Stimulated activated memory B cell treated with anti-CD40 and anti-IgM and Interleukin-4, amounts not matched to agents 10 μg/mL and 1 μg/mL and 100 μg/mL, for 72 hours (primary cell): Measurements from ENCODE around the gene PLCG1.

ENCODE experiments used
- ATAC-seq: fragments of 150-1000 bp; cut with Tn5 transposase; 2 replicates; pipeline ENCODE4 v1.10.0; 2021
- H3K27ac Mint-ChIP-seq: one replicate; pipeline ENCODE4 v1.8.0; 2022; ENCODE audit warnings: mild to moderate bottlenecking, mixed read lengths
- H3K27me3 Mint-ChIP-seq: one replicate; pipeline ENCODE4 v1.8.0; 2022; ENCODE audit warnings: mixed read lengths
- H3K36me3 Mint-ChIP-seq: one replicate; pipeline ENCODE4 v1.8.0; 2022; ENCODE audit warnings: mixed read lengths
- H3K4me1 Mint-ChIP-seq: one replicate; pipeline ENCODE4 v1.8.0; 2022; ENCODE audit warnings: mixed read lengths
- H3K4me3 Mint-ChIP-seq: one replicate; pipeline ENCODE4 v1.8.0; 2022; ENCODE audit warnings: mild to moderate bottlenecking, moderate library complexity, mixed read lengths
- H3K9me3 Mint-ChIP-seq: one replicate; pipeline ENCODE4 v1.8.0; 2022; ENCODE audit warnings: mixed read lengths

Gene PLCG1

DNA sequence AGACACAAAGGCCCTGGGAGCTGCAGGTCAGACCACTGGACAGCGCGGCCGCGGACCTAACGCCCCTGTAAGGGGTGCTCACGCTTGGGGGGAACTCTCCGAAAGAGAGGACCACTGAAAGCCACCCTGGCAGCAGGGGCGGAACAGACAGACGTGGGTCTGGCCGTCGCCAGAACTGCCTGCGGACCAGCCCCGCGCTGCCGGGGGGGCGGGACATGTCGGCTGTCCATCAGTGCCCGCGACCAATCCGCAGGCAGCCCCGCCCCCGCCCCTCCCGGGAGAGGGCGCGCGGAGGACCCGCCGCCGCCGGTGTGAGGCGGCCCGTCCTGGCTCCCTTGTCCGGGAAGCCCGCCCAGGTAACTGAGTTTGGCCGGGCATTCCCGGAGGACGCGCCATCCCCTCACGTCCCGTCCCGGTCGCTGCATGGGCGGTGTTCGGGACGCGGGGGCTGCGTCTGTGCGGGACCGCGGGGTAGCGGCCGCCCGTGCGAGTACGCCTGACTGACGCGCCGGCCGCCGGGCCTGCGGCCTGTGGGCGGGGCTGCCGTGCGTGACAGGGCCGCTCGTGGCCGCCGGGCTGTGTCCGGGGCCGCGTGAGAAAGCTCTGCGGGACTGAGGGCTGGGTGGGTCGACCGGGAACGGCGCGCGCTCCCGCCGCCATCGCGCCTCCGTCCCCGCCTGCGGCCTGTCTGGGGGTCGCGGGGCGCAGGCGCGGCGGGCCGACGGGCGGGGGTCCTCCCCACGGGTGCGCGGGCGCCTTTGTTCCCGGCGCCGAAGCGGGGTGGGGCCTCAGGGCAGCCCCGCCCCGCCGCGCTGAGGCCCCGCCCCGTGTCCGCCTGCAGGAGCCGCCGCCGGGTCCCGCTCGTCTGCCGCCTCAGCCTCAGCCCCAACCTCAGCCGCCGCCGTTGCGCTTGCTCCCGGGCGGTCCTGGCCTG lies at the start of gene PLCG1:
Gene PLCG1, plus strand, starts transcription at position 864 of the 934 bp plus-strand sequence. CDS start 99 bp downstream, outside the sequence.
- H3K9me3 Mint-ChIP-seq = no peaks in the 10 kb centered on the region
- peak within 1 kb of the TSS; percentile 79 for H3K4me3 Mint-ChIP-seq
- peak within 1 kb of the TSS; percentile 75 for H3K27ac Mint-ChIP-seq
- peak; percentile 85 for ATAC-seq
- peaks cover 79% of the 10 kb centered on the region for H3K4me1 Mint-ChIP-seq
- no peaks in the 10 kb centered on the region for H3K27me3 Mint-ChIP-seq
- no peaks in the 10 kb centered on the region for H3K36me3 Mint-ChIP-seq

DNA sequence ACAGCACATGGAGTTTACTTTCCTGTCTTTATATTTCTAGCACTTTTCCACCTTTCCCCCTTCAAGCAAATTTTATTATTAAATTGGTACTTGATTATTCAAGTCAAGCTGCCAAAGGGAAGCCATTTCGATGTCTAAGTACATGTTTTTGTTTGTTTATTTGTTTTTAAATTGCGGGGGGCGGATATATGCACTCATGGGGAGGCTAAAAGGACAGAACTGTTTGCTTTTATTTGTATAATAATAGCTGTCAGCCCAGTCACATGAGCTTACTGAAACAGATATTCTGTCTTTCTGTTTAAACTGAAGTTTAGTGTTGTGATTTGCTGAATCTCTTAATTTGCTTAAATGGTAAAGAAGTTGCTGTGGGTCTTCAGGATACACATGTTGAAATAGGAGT lies 49.6 kb upstream of the PLCG1 start:
- Mint-ChIP-seq H3K9me3 (no peaks in the 10 kb centered on the region), H3K36me3 (peaks cover 63% of the 10 kb centered on the region), H3K4me3 (no peak overlapping the region), H3K4me1 (no peaks in the 10 kb centered on the region), H3K27me3 (no peaks in the 10 kb centered on the region), H3K27ac (no peak overlapping the region)
- no peak for ATAC-seq

DNA sequence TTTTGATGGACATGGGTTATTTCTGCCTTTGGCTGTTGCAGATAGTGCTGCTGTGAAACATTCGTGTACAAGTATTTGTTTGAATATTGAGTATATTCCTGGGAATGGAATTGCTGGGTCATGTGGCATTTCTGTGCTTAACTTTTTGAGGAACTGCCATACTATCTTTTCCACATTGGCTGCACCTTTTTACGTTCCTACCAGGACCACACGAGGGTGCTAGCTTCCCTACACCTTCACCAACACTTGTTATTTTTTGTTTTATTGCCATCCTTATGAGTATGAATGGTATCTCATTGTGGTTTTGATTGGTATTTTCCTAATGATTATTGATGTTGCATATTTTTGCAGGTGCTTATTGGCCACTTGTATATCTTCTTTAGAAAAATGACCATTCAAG lies 47.8 kb upstream of the PLCG1 start:
- ATAC-seq = no peak
- no peak overlapping the region for H3K4me3 Mint-ChIP-seq
- peaks cover 53% of the 10 kb centered on the region for H3K36me3 Mint-ChIP-seq
- H3K27me3 Mint-ChIP-seq = no peaks in the 10 kb centered on the region
- no peaks in the 10 kb centered on the region for H3K4me1 Mint-ChIP-seq
- H3K27ac Mint-ChIP-seq = no peak overlapping the region
- H3K9me3 Mint-ChIP-seq = no peaks in the 10 kb centered on the region

DNA sequence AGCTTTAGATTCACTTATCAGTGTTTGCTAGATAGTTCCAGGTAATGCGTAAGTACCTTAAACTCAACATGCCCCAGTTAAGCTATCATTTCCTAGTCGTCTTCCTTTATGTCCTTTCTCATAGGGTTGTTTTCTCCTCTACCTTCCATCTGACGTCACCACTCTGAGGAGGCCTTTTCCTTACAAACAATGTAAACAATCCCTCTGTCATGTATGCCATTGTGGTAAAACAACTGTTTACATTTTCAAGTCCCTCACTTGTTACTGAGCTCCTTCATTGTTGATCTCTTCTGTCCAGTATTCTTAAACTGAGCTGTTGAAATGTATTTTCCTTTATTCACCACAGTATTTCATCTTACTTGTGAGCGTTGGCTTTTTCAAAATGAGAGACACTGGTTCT lies 45.4 kb upstream of the PLCG1 start:
- no peak for ATAC-seq
- Mint-ChIP-seq H3K27ac (no peak overlapping the region), H3K27me3 (no peaks in the 10 kb centered on the region)

DNA sequence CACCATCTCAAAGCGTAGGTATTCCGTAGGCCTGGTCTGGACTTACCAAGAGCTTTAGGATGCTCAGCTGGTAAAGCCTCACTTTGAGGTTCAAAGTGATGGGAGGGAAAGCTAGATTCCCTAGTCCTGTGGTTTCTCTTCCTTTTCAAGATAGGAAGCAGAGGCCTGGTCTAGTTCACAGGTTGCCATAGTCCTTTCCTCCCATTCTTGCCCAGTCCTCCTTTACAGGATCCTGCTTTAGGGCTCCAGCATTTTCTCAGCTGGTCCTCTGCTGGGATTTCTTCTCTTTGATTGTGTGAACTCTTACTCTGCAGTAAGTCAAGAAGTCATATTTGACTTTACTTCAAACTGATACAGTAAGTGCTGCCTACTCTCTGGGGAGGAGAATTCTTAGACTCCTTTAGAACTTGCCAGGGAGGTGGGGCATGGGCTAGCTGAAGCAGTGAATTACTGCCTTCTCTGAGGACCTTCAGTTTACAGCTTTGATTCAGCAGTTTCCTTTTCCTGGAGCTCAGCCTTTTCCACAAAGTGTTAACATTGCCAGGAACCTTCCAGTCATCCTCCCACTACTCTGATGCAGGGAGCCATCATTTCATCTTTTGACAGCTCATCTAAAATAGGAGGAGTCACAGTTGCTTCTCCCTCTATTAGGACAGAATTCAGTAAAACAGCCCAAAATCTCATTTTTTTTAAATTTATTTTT lies 42.8 kb upstream of the PLCG1 start:
- H3K27ac Mint-ChIP-seq = no peak overlapping the region
- H3K36me3 Mint-ChIP-seq = peaks cover 43% of the 10 kb centered on the region
- H3K4me1 Mint-ChIP-seq = no peaks in the 10 kb centered on the region
- ATAC-seq = no peak
- H3K9me3 Mint-ChIP-seq = no peaks in the 10 kb centered on the region
- no peak overlapping the region for H3K4me3 Mint-ChIP-seq
- no peaks in the 10 kb centered on the region for H3K27me3 Mint-ChIP-seq

More for the DNA sequence above, 45.4 kb upstream of the PLCG1 start:
- H3K36me3 Mint-ChIP-seq = peaks cover 42% of the 10 kb centered on the region
- no peak overlapping the region for H3K4me3 Mint-ChIP-seq
- no peaks in the 10 kb centered on the region for H3K4me1 Mint-ChIP-seq
- H3K9me3 Mint-ChIP-seq = no peaks in the 10 kb centered on the region

DNA sequence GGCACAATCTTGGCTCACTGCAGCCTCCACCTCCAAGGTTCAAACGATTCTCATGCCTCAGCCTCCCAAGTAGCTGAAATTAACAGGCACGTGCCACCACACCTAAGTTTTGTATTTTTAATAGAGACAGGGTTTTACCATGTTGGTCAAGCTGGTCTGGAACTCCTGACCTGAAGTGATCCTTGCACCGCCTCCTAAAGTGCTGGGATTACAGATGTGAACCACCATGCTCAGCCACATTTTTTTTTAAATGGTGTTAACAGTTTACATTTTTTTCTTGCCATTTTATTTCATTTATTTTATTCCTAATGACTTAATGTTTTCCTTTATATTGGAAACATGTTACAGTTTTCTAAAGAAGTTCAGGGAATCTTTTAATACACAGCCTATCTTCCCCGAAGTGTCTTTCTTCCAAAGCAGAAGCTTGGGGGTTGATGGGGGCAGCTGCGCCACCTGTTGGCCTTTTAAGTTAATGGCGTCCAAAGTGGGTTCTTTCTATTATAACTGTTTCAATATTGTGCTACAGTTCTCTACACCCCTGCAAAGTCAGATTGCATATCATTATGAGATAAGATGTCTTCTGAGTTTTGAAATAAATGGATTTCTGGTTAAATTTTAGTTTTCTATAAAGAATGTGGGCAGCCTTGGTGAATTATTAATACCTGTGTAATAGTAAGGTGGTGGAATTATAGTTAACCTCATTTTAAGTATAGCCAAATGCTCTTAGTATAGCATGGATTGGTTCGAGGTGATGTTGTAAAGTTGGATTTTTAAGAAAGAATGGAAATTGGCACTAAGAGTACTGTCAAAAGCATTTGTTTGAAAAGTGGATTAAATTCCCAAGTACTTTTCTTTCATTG lies 42.0 kb upstream of the PLCG1 start:
- peak; percentile 62 for ATAC-seq

DNA sequence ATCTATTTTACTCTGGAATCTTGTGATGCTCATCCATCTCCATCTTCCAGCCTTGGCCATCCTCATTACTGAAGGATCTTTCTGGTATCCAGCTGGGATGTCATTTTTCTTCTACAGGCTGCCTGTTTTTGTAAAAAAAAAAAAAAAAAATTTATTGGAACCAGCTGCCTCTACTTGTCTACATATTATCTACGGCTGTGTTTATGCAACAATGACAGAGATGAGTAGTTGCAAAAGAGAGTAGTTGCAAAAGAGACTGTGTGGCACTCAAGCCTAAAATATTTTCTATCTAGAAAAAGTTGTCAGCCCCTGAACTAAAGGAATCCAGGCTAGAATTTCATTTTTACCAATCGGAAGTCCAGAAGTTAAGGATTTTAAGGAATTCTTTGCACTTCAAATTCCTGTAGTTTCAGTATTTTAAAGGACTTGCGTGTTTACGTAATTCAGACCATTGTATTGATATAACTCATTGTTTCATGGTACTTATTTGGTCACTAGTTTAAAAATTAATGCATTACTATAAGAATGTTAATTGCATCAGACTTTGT lies 38.6 kb upstream of the PLCG1 start:
- Mint-ChIP-seq H3K4me1 (no peaks in the 10 kb centered on the region), H3K36me3 (peaks cover 55% of the 10 kb centered on the region), H3K9me3 (no peaks in the 10 kb centered on the region), H3K27ac (no peak overlapping the region), H3K27me3 (no peaks in the 10 kb centered on the region), H3K4me3 (no peak overlapping the region)
- ATAC-seq = no peak

More for the DNA sequence above, 42.0 kb upstream of the PLCG1 start:
- no peak overlapping the region for H3K4me3 Mint-ChIP-seq
- H3K4me1 Mint-ChIP-seq = no peaks in the 10 kb centered on the region
- no peaks in the 10 kb centered on the region for H3K27me3 Mint-ChIP-seq
- H3K27ac Mint-ChIP-seq = no peak overlapping the region
- peaks cover 48% of the 10 kb centered on the region for H3K36me3 Mint-ChIP-seq
- no peaks in the 10 kb centered on the region for H3K9me3 Mint-ChIP-seq

DNA sequence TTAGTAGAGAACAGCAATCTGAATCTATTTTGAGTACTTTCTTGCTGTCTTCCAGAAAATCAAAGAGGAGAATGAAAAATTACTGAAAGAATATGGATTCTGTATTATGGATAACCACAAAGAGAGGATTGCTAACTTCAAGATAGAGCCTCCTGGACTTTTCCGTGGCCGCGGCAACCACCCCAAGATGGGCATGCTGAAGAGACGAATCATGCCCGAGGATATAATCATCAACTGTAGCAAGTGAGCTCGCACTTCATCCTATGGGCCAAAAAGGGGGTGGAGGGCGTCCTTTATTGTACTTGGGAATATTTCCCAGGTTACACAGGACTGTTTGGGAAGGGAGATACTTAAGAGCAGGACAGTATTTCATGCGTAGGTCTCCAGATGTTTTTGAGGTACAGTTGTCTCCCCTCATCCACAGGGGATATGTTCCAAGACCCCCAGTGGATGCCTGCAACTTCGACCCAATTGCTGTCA lies 37.3 kb upstream of the PLCG1 start:
- no peaks in the 10 kb centered on the region for H3K4me1 Mint-ChIP-seq
- ATAC-seq = no peak
- no peaks in the 10 kb centered on the region for H3K9me3 Mint-ChIP-seq
- no peak overlapping the region for H3K27ac Mint-ChIP-seq
- peaks cover 65% of the 10 kb centered on the region for H3K36me3 Mint-ChIP-seq
- no peak overlapping the region for H3K4me3 Mint-ChIP-seq
- H3K27me3 Mint-ChIP-seq = no peaks in the 10 kb centered on the region

DNA sequence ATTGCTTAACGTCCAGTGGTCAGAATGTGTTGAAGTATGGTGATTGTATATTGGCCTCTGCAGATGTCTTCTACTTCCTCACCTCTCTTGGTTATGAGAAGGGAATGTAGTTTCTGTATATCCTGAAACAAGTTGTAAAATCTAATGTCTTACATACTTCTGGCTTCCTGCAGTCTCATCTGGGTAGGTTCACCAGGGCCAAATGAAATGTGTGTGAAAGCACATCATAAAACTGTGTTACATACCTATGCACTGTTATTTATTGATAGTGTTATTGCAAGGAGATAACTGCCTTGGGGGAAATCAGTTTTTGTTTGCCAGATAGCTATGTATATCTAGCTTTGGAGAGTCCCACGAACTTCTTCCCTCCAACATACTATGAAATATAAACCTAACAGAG lies 35.7 kb upstream of the PLCG1 start:
- Mint-ChIP-seq H3K36me3 (peaks cover 77% of the 10 kb centered on the region), H3K4me1 (no peaks in the 10 kb centered on the region), H3K27me3 (no peaks in the 10 kb centered on the region), H3K9me3 (no peaks in the 10 kb centered on the region), H3K27ac (no peak overlapping the region), H3K4me3 (no peak overlapping the region)
- ATAC-seq = no peak

DNA sequence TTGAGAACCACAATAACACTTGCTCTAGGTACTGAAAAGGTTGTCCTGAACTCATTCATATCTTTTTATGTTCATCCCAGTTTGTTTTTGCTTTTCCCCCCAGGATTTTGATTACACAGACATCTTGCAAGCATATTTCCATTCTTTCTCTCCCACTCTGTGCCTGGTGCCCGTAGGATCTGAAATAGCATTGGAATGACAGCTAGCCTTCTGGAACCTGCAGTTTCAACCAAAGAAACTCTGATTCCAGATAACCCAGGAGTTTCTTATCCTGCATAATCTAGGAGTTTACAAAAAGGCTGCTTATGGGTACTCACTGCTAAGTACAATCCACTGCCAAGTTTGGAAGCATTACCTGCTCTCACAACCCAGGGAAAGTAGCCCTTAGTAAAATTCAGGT lies 28.8 kb upstream of the PLCG1 start:
- Mint-ChIP-seq H3K9me3 (no peaks in the 10 kb centered on the region), H3K4me3 (no peak overlapping the region), H3K27me3 (no peaks in the 10 kb centered on the region), H3K36me3 (peaks cover 61% of the 10 kb centered on the region), H3K4me1 (peaks cover 21% of the 10 kb centered on the region), H3K27ac (no peak overlapping the region)
- no peak for ATAC-seq

DNA sequence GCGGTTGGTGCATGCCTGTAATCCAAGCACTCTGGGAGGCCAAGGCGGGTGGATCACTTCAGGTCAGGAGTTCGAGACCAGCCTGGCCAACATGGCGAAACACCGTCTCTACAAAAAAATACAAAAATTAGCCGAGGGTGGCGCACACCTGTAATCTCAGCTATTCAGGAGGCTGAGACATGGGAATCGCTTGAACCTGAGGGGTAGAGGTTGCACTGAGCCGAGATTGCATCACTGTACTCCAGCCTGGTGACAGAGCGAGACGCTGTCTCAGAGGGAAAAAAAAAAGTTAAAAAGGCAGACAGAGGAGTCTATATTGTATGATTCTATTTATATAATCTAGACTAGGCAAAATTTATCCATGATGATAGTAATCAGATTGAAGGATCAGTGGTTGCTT lies 27.3 kb upstream of the PLCG1 start:
- Mint-ChIP-seq H3K36me3 (peaks cover 49% of the 10 kb centered on the region), H3K27ac (no peak overlapping the region), H3K9me3 (no peaks in the 10 kb centered on the region), H3K4me1 (peaks cover 21% of the 10 kb centered on the region), H3K27me3 (no peaks in the 10 kb centered on the region), H3K4me3 (no peak overlapping the region)
- ATAC-seq = no peak

DNA sequence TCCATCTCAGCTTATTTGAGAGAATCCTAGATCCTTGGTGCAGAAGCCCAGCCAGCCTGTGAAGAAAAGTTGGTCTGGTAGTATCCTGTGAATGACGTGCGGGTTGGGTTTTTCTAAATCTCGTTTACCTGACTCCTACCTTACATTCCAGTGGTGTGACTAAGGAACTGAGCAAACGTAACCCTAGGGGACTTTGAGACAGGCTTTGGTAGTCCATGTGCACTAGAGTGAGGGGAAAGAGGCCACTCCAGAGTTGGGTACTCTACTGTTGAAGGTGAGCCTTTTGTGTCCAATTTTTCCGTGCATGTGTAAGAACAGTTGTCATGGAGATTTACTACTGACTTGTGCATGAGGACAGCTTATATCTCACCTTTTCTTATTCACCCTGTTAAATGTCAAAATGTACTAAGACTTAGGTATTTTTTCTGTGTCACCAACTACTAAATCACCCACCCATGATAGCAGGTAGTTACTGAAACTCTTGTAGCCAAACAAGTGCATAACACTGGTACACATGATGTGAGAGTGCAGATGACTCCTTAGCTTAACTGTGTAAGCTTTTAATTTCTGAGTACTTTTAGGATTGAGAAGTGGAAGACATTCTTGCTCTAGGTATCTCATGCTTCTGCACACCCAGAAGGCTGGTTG lies 26.3 kb upstream of the PLCG1 start:
- H3K9me3 Mint-ChIP-seq = no peaks in the 10 kb centered on the region

DNA sequence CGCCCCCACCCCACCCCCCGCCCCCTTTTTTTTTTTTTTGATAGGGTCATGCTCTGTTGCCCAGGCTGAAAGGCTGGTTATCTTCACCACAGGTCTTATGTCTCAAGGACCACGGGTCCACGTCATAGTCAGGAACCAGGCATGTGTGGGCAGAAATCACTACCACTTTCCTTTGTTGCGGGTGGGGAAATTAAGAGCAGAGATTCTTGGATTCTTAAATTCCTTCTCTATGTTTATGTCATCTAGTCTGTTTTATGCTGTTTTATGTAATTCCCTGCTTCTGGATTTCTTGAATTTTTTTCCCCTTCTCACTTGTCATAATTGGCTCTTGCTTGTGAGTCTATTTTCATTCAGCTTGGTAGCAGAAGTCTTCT lies 25.8 kb upstream of the PLCG1 start:
- H3K4me3 Mint-ChIP-seq = no peak overlapping the region
- H3K27me3 Mint-ChIP-seq = no peaks in the 10 kb centered on the region
- no peaks in the 10 kb centered on the region for H3K9me3 Mint-ChIP-seq
- peak overlapping the region; percentile 74 for H3K27ac Mint-ChIP-seq
- ATAC-seq = no peak
- H3K4me1 Mint-ChIP-seq = peaks cover 21% of the 10 kb centered on the region
- peaks cover 51% of the 10 kb centered on the region for H3K36me3 Mint-ChIP-seq

More for the DNA sequence above, 26.3 kb upstream of the PLCG1 start:
- no peak overlapping the region for H3K4me3 Mint-ChIP-seq
- H3K27ac Mint-ChIP-seq = peak overlapping the region; percentile 74
- H3K27me3 Mint-ChIP-seq = no peaks in the 10 kb centered on the region
- ATAC-seq = no peak
- H3K4me1 Mint-ChIP-seq = peaks cover 21% of the 10 kb centered on the region
- peaks cover 51% of the 10 kb centered on the region for H3K36me3 Mint-ChIP-seq

DNA sequence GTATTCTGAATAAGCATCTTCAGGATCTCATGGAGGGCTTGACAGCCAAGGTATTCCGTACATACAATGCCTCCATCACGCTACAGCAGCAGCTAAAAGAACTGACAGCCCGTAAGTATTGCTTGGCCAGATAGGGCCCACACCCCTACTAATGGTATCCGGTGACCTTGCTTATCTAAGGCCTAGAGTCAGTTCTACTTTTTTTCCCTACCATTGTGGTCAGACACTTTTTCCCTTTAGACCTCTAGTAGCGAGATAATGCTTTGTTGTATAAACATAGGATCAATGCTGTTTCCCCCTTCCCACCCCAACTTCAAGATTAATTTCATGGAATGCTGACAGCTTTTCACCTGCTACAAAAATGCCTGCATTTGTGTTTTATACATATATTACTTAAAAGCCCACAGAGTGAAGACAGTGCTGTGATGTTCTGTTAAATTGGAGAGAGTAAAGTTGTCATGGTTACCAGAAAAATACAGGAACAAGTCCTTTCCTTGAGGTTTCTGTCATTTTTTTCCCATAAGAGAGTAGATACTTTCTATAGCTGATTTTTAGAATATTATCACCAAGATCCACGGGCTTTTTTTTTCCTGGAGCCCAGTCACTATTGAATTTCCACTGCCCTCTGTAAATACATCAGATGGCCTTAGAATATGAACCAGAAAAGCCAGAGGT lies 20.9 kb upstream of the PLCG1 start:
- H3K4me3 Mint-ChIP-seq = no peak overlapping the region
- H3K27me3 Mint-ChIP-seq = no peaks in the 10 kb centered on the region
- no peak overlapping the region for H3K27ac Mint-ChIP-seq
- ATAC-seq = no peak
- peaks cover 45% of the 10 kb centered on the region for H3K36me3 Mint-ChIP-seq
- peaks cover 6% of the 10 kb centered on the region for H3K4me1 Mint-ChIP-seq
- H3K9me3 Mint-ChIP-seq = no peaks in the 10 kb centered on the region
